ENCODE data around the gene FADD. TPM values are rescaled to one million over a fixed set of nuclear protein-coding genes. Genes with fewer than 3 reads are reported as not detected.

The FADD gene
- total and polyA plus RNA-seq, 10 donors: 11.3 to 28.8 (median 23.1) TPM

DNA sequence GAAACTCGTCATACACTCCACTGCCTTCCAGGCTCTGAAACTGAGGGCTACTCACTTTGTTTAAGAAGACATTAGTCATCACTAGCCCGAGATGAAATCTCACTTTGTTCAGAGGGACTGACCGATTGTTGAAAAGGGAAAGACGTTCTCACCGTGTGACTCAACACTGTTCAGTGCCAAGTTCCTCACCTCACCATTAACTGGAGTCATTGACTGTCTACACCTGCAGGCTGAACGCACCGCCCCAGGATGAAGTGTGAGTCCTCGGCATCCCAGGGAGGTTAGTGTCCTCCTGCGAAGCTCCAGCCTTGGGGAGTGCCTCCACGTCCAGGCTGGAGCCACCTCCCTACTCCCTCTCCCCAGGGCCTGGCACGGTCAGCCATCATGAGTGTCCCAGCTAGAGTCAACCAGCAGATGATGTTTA is 30.4 kb downstream of the FADD start:
- DNase-seq: no peak
- no peak overlapping the region for H3K4me3 ChIP-seq
- H3K27ac ChIP-seq: no peak overlapping the region
- TF ChIP-seq, protein P1, sequence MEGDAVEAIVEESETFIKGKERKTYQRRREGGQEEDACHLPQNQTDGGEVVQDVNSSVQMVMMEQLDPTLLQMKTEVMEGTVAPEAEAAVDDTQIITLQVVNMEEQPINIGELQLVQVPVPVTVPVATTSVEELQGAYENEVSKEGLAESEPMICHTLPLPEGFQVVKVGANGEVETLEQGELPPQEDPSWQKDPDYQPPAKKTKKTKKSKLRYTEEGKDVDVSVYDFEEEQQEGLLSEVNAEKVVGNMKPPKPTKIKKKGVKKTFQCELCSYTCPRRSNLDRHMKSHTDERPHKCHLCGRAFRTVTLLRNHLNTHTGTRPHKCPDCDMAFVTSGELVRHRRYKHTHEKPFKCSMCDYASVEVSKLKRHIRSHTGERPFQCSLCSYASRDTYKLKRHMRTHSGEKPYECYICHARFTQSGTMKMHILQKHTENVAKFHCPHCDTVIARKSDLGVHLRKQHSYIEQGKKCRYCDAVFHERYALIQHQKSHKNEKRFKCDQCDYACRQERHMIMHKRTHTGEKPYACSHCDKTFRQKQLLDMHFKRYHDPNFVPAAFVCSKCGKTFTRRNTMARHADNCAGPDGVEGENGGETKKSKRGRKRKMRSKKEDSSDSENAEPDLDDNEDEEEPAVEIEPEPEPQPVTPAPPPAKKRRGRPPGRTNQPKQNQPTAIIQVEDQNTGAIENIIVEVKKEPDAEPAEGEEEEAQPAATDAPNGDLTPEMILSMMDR (IDR thresholded peaks at IDR 0.05 in 8 of 11, conservative IDR thresholded peaks at IDR 0.05 in 3 of 11): no peak
- TF ChIP-seq POLR2A (IDR thresholded peaks at IDR 0.05) (no peak), POLR2AphosphoS5 (IDR thresholded peaks at IDR 0.05) (no peak)
- peaks cover 0 to 4% (median 0%) of the 10 kb centered on the region in 8 donors for H3K9me3 ChIP-seq
- intact Hi-C loops (cut with DNase I; ENCODE audit: low total_unique reads): no loop called here
- no peaks in the 10 kb centered on the region for H3K36me3 ChIP-seq
- H3K27me3 ChIP-seq (replicated peaks in 1 of 7): peaks cover 0 to 3% (median 0%) of the 10 kb centered on the region in 7 donors
- 68 to 89% (median 81%) methylated on average over 6 to 11 of the region's 11 CpGs for WGBS, 5 donors
- H3K4me1 ChIP-seq: no peaks in the 10 kb centered on the region

DNA sequence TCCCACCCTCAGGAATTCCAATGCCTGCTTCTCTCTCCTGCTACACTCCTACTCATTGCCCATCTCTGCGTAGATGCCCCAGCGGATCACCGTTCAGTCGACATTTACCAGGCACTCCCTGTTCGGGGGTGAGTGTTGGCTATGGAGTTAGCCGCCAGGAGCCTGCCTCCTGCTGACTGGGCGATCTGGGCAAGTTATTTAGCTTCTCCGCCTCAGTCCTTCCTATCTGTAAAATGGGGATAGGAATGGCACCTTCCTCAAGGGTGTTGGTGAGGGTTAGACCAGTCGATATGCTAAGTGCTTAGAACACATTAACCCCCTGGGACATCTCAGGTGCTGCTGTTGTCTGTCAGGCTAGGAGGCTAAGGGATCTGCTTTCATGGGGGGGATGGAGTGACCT is 30.9 kb downstream of the FADD start:
- H3K27ac ChIP-seq: no peak overlapping the region
- WGBS, 5 donors: 89 to 95% (median 91%) methylated on average over 9 of the region's 9 CpGs

DNA sequence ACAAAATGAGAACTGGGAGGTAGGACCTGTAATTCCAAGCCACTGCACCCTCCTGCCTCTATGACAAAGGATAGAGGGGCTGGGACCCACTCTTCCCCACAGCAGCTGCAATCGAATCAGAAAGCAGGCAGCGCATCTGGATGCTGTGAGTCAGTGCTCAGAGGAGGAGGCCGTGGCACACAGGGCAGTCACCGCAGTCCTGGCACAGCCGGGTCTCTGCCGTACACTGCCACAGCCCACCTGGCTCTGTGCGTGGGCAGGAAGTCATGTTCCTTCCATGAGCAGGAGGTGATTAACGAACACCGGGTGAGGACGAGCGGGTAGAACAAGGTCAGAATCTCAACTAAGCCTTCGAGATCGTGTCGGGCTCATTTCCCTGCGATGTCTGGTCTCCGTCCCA is 37.2 kb downstream of the FADD start:
- intact Hi-C loops (cut with DNase I; ENCODE audit: low total_unique reads): no loop called here
- no peaks in the 10 kb centered on the region for H3K36me3 ChIP-seq
- no peaks in the 10 kb centered on the region for H3K4me1 ChIP-seq
- H3K27ac ChIP-seq: no peak overlapping the region
- 58 to 77% (median 66%) methylated on average over 10 to 16 of the region's 16 CpGs for WGBS, 5 donors
- H3K9me3 ChIP-seq: no peaks in the 10 kb centered on the region
- TF ChIP-seq POLR2A (IDR thresholded peaks at IDR 0.05): no peak
- no peak for TF ChIP-seq POLR2AphosphoS5 (IDR thresholded peaks at IDR 0.05)
- TF ChIP-seq, protein P1 (IDR thresholded peaks at IDR 0.05 in 8 of 11, conservative IDR thresholded peaks at IDR 0.05 in 3 of 11): no peak
- no peak for DNase-seq
- H3K27me3 ChIP-seq (replicated peaks in 1 of 7): peaks cover 0 to 16% (median 0%) of the 10 kb centered on the region in 7 donors
- no peak overlapping the region for H3K4me3 ChIP-seq

More for the DNA sequence above, 30.9 kb downstream of the FADD start:
- no peaks in the 10 kb centered on the region for H3K4me1 ChIP-seq
- no peaks in the 10 kb centered on the region for H3K36me3 ChIP-seq
- DNase-seq: no peak
- peaks cover 0 to 3% (median 0%) of the 10 kb centered on the region in 7 donors for H3K27me3 ChIP-seq (replicated peaks in 1 of 7)
- peaks cover 0 to 4% (median 0%) of the 10 kb centered on the region in 8 donors for H3K9me3 ChIP-seq
- TF ChIP-seq POLR2AphosphoS5 (IDR thresholded peaks at IDR 0.05): no peak
- no peak for TF ChIP-seq POLR2A (IDR thresholded peaks at IDR 0.05)
- TF ChIP-seq, protein P1 (IDR thresholded peaks at IDR 0.05 in 8 of 11, conservative IDR thresholded peaks at IDR 0.05 in 3 of 11): no peak
- intact Hi-C loops (cut with DNase I; ENCODE audit: low total_unique reads): no loop called here
- H3K4me3 ChIP-seq: no peak overlapping the region

DNA sequence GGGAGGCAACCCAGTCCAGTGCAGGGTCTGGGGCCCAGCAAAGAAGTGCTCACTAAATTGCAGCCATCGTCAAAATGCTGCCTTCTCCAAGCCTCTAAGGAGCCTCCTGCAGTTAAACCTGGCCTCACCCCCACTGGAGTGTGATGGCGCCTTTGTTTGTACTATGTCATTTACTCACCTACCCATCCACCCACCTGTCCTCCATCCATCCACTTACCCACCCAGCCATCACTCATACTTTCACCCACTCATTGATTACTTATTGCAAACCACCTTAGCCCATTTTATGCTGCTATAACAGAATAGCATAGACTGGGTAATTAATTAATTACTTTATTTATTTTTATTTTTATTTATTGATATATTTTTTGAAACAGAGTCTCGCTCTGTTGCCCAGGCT is 38.6 kb downstream of the FADD start:
- no peaks in the 10 kb centered on the region for H3K4me1 ChIP-seq
- no peak for DNase-seq
- WGBS, 5 donors: 87 to 91% (median 90%) methylated on average over 3 of the region's 3 CpGs
- no peak overlapping the region for H3K27ac ChIP-seq
- H3K36me3 ChIP-seq: no peaks in the 10 kb centered on the region
- intact Hi-C loops (cut with DNase I; ENCODE audit: low total_unique reads): no loop called here
- H3K27me3 ChIP-seq (replicated peaks in 1 of 7): peaks cover 0 to 16% (median 0%) of the 10 kb centered on the region in 7 donors
- no peaks in the 10 kb centered on the region for H3K9me3 ChIP-seq
- H3K4me3 ChIP-seq: no peak overlapping the region
- TF ChIP-seq POLR2AphosphoS5 (IDR thresholded peaks at IDR 0.05) (no peak), POLR2A (IDR thresholded peaks at IDR 0.05) (no peak)
- TF ChIP-seq, protein P1 (IDR thresholded peaks at IDR 0.05 in 8 of 11, conservative IDR thresholded peaks at IDR 0.05 in 3 of 11): no peak
